ENCODE measurements around the gene KDM4B.
"Not testable (repeated sequence)": the region's sequence is repeated elsewhere in the genome, so short reads cannot be mapped to it uniquely, and the experiment has no call there.

The KDM4B gene

DNA sequence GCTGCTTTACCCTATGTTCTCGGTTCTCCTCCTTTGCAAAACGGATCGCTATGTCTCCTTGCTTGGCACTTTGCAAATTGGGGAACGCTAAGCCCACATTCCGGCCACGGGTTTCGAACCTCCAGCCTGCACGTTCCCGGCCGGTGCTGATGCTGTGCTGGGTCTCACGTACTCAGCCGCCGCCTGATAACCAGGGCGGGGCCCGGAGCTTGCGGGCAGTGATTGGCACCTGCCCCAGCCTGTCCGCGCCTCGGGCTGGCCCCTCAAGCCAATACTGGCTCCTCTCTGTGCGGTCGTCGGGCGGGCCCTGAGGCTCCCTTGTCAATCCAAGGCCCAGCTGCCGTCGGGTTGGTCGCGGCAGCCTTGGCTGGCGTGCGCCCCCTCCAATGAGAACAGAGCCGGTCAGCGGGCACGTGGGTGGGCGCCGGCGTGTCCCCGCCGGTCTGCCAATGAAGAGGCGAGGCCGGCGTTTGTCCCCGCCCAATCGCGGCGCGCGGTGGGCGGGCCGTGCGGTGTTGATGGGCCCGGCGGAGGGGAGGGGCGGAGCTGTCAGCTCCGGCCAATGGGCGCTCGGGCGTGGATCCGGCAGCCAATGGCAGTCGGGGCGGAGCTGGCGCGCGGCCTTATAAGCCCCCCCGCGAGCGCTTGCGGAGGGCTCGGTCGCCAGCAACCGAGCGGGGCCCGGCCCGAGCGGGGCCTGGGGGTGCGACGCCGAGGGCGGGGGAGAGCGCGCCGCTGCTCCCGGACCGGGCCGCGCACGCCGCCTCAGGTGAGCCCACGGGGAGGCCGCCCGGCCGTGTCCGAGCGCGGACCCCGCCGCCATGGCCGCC is at the start of gene KDM4B:
Gene KDM4B (plus strand): TSS at position 652 of the 830 bp plus-strand sequence. CDS start 63,778 bp downstream, outside the sequence.
- DNase-seq (ENCODE audit: low read depth in 3 of 3, low spot score in 1 of 3): peak; percentile 97 to 99 (median 98)

DNA sequence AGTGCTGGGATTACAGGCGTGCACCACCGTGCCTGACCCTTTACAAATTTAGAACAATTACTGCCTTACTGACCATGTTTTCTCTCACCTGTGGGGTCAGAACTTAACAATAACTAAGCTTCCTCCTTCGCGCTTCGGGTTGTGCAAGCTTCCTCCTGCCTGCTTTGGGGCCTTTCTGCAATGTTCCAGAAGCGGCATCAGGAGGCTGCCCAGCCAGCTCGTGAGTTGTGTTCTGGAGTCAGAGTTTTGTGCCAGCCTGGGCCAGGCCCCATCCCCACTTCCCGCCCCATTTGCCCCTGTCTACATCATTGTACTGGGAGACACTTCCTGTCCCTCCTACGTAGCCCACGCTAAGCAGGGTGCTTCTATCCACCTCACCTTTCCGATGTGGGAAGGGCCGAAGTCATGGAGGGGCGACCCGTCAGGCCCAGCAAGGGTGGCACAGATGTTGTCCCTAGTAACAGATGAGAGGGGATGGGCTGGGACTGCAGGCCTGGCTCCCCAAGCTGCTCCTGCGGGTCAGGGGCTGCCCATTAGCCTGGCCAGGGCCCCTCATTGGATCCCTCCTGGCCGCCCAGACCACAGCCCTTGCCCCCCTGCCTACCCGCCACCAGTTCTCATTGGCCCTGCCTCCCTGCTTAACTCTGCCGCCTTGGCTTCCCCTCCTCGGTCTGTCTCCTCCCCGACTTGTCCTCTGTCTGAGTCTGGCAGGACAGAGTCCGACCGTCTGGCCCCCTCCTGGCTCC is 46.2 kb upstream of the KDM4B start:
- DNase-seq (ENCODE audit: low read depth in 3 of 3, low spot score in 1 of 3): no peak

DNA sequence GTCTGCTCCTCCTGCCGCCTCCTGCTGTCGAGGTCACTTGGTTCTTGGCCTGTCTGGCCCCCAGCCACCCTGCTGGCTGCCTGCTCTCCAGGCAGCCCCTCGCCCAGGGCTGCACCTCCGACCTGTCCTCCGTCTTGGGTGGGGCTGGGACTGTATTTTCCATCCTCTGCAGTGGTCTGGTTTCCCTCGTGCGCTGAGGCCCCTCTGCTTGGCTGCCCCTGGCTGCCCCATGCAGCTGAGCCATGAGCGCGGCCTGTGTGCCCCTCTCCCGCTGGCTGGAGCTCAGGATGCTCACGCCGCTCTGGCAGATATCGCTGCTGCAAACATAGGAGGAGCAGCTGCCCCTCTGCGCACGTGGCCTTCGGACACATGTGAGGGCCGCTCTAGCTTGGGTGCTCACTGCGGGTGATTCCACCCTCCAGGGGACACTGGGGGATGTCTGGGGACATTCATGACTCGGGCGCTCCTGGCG is 45.6 kb upstream of the KDM4B start:
- DNase-seq (ENCODE audit: low read depth in 3 of 3, low spot score in 1 of 3): no peak

DNA sequence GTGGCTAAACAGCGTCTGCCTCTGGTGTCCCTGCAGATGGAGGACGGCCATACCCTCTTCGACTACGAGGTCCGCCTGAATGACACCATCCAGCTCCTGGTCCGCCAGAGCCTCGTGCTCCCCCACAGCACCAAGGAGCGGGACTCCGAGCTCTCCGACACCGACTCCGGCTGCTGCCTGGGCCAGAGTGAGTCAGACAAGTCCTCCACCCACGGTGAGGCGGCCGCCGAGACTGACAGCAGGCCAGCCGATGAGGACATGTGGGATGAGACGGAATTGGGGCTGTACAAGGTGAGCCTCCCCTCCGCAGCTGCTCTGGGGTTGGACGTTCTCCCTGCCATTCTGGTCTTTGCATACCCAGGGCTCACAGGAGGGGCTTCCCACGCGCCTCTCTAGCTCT is 39.7 kb upstream of the KDM4B start:
- DNase-seq (ENCODE audit: low read depth in 3 of 3, low spot score in 1 of 3): no peak

DNA sequence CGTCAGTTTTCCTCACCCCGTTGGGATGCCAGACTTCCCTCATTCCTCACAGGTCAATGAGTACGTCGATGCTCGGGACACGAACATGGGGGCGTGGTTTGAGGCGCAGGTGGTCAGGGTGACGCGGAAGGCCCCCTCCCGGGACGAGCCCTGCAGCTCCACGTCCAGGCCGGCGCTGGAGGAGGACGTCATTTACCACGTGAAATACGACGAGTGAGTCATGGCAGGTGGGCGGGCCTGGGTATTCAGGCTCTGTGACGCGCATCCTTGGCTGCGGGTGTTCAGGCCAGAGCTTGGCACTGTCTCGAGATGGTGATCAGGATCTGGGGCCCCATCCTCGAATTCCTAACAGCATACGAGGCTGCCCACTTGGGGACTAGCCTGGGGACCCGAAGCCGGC is 38.2 kb upstream of the KDM4B start:
- DNase-seq (ENCODE audit: low read depth in 3 of 3, low spot score in 1 of 3): no peak

DNA sequence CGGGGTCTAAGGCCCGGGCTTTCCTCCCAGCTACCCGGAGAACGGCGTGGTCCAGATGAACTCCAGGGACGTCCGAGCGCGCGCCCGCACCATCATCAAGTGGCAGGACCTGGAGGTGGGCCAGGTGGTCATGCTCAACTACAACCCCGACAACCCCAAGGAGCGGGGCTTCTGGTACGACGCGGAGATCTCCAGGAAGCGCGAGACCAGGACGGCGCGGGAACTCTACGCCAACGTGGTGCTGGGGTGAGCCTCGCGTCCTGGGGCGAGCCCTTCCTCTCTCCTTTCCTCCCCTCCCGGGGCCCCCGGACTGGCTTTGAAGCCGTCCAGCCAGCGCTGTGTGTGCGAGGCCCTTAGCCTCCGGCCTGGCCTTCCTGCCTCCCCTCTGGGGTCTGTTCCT is 36.2 kb upstream of the KDM4B start:
- DNase-seq (ENCODE audit: low read depth in 3 of 3, low spot score in 1 of 3): no peak

DNA sequence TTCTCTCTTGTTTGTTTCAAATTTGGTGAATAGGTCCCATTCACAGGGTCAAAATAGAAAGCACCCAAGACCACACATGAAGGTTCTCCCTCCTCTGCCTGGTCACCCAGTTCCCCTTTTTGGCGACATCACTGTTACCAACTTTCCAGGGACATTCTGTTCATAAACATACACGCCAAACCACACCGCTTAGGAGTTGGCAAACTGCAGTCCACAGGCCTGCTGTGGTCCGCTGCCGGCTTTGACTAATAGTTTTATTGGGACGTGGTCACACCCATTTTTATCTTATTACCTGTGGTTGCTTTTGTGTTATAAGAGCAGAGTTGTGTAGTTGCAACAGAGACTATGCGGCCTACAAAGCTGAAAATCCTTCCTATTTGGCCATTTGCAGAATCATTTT is 35.4 kb upstream of the KDM4B start:
- no peak for DNase-seq (ENCODE audit: low read depth in 3 of 3, low spot score in 1 of 3)

DNA sequence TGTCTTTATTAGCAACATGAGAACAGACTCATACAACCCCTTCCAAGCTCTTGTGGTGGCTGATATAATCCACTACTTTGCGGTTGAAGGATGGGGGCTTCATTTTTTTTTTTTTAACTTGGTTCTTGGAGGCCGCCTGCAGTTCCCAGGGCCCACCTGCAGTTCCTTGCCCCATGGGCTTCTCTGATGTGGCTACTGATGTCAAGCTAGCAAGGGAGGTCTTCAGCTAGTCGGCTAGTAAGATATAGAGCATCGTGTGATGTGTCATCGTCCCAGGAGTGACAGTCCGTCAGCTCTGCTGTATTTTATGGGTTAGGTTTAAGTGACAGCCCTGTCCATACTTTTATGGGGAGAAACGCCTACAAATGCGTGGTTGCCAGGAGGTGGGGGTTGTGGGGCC is 33.5 kb upstream of the KDM4B start:
- no peak for DNase-seq (ENCODE audit: low read depth in 3 of 3, low spot score in 1 of 3)

DNA sequence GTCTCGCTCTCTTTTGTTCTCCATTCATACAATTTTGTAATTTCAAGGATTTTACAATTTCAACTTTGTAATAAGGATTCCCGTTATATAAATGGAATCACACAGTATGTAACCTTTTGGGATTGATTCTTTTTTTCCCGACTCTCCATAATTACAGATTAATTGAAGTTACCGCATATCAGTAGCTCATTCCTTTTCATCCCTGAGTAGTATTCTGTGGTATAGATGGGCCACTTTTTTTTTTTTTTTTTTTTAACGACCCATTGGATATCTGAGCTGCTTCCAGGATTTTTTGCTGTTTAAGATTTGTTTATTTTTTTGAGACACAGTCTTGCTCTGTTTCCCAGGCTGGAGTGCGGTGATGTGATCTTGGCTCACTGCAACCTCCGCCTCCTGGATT is 31.9 kb upstream of the KDM4B start:
- DNase-seq (ENCODE audit: low read depth in 3 of 3, low spot score in 1 of 3): no peak

DNA sequence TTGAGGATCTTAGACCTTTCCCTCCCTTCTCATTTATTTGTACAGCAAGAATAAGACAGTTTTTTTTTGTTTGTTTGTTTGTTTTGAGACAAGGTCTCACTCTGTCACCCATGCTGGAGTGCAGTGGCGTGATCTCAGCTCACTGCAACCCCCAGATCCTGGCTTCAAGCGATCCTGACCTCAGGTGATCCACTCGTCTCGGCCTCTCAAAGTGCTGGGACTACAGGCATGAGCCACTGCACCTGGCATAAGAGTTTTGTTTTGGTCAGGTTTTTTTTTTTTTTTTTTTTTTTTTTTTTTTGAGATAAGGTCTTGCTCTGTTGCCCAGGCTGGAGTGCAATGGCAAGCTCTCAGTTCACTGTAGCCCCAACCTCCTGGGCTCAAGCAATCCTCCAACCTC is 30.5 kb upstream of the KDM4B start:
- DNase-seq (ENCODE audit: low read depth in 3 of 3, low spot score in 1 of 3): not testable (repeated sequence)

DNA sequence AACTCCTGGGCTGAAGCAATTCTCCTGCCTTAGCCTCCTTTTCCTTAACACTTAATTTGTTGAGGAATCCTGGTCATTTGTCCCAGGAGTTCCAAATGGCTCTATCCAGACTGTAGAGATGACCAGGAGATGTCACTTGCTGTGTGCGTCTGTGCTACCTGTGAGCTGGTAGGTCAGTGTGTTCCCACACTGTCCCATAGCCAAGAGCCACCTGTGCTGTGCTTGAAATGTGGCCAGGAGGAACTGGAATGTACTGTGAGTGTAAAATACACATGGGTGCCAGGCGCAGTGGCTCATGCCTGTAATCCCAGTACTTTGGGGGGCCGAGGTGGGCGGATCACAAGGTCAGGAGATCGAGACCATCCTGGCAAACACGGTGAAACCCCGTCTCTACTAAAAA is 29.4 kb upstream of the KDM4B start:
- DNase-seq (ENCODE audit: low read depth in 3 of 3, low spot score in 1 of 3): no peak

DNA sequence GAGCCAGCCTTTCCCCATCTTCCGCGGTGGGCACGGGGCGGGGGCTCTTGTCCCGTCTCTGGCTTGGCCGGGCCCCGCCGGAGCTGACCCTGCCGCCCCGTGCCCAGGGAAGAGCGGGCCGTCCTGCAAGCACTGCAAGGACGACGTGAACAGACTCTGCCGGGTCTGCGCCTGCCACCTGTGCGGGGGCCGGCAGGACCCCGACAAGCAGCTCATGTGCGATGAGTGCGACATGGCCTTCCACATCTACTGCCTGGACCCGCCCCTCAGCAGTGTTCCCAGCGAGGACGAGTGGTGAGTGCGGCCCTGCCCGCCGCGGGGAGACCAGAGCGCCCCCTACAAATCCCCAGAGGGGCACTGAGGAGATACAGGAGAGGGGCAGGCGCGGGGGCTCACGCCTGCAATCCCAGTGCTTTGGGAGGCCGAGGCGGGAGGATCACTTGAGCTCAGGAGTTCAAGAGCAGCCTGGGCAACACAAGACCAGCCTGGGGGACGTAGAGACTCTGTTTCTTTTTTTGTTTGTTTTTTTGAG is 27.2 kb upstream of the KDM4B start:
- DNase-seq (ENCODE audit: low read depth in 3 of 3, low spot score in 1 of 3): not testable (repeated sequence)

DNA sequence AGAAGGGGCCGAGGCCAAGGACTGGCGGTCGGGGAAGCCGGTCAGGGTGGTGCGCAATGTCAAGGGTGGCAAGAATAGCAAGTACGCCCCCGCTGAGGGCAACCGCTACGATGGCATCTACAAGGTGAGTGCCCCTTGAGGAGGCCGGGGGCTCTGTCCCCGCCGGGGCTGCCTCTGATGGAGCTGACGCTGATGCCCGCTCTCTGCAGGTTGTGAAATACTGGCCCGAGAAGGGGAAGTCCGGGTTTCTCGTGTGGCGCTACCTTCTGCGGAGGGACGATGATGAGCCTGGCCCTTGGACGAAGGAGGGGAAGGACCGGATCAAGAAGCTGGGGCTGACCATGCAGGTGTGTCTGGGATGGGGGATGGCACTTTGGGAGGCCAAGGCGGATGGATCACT is 18.3 kb upstream of the KDM4B start:
- DNase-seq (ENCODE audit: low read depth in 3 of 3, low spot score in 1 of 3): not testable (repeated sequence)

DNA sequence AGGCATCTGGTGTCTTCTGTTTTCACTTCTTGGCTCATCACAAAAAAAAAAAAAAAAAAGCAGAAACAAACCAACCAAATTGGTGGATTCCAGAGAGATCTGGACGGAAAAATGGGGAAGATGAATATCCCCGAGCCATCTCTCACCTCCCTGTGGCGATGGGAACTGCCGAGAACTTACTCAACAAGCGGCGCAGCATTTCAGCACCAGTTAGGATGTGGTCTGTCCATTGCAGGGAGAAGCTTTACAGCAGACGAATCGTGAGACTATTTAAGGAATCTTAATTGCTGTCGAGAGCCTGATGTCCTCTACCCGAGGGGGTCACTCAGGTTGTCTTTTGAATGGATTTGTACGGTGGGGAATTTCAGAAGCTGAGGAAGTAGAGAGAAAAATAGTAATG is 17.3 kb upstream of the KDM4B start:
- no peak for DNase-seq (ENCODE audit: low read depth in 3 of 3, low spot score in 1 of 3)

DNA sequence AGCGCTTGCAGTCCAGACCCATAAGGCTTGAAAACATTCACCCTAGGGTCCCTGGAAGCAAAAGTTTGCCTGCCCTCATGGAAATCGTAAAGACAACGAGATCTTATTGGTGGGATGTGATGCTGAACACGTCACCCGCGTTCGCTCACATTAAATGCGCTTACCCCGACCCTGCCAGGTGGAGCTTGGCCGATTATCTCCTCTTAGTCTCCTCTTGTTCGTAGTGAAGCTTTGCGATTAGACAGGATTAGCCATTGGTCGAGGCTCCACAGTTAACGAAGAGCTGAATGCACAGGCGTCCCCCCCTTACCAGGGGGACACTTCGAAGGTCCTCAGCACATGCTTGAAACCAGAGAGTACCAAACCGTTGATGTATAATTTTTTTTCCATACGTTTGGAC is 16.0 kb upstream of the KDM4B start:
- no peak for DNase-seq (ENCODE audit: low read depth in 3 of 3, low spot score in 1 of 3)

DNA sequence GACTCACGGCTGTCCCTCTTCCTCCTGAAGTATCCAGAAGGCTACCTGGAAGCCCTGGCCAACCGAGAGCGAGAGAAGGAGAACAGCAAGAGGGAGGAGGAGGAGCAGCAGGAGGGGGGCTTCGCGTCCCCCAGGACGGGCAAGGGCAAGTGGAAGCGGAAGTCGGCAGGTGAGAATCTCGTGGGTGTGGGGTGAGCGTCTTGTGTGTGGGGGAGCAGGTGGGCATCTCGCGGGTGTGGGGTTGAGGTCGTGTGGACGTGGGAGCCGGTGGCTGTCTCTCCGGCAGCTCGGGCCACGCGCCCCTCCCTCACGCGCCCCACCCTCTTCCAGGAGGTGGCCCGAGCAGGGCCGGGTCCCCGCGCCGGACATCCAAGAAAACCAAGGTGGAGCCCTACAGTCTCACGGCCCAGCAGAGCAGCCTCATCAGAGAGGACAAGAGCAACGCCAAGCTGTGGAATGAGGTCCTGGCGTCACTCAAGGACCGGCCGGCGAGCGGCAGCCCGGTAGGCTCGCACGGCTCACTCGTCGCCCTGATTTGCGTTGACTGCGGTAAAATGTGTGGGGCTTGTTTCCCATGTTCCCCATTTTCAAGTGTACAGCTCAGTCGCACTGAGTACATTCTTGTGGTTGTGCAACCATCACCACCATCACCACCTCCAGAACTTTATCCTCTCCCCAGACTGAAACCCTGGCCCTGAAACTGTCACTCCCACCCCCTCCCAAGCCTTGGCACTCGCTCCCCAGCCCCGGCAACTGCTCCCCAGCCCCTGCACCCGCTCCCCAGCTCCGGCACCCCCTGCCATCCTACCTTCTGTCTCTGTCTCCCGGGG is 14.4 kb upstream of the KDM4B start:
- not testable (repeated sequence) for DNase-seq (ENCODE audit: low read depth in 3 of 3, low spot score in 1 of 3)

DNA sequence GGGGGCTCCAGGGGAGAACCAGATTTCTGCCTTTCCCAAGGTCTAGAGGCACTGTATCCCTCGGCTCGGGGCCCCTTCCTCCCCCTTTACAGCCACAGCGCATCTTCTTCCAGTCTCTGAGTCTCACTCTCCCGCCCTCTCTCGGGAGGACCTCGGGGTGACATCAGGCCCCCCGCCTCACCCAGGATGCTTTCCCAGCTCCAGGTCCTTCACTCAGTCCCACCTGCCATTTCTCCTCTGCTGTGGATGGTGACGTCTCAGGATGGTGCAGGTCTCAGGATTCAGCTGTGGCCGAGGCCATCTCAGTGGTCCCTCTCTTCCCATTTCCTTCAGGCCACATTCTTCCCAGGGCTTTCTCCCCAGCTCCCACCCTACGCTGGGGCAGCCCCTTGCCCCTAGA is 13.6 kb upstream of the KDM4B start:
- DNase-seq (ENCODE audit: low read depth in 3 of 3, low spot score in 1 of 3): no peak

DNA sequence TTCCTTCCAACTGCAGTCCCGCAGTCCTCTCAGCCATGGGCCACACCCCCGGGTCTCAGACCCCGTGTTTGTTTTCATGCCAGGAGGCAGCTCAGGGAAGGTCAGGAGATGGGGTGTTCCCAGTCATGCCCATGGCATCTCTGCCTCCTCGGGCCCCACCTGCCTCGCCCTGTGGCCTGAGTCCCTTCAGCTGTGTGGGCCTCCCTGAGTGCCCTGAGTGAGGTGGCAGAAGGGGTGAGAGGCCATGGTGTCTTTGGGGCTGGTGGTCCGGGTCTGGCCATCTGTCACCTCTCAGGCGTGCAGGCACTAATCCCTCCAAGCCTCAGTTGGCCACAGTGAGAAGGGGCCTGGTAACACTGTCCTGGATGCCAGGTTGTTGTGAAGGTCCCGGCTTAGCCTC is 10.9 kb upstream of the KDM4B start:
- DNase-seq (ENCODE audit: low read depth in 3 of 3, low spot score in 1 of 3): no peak

DNA sequence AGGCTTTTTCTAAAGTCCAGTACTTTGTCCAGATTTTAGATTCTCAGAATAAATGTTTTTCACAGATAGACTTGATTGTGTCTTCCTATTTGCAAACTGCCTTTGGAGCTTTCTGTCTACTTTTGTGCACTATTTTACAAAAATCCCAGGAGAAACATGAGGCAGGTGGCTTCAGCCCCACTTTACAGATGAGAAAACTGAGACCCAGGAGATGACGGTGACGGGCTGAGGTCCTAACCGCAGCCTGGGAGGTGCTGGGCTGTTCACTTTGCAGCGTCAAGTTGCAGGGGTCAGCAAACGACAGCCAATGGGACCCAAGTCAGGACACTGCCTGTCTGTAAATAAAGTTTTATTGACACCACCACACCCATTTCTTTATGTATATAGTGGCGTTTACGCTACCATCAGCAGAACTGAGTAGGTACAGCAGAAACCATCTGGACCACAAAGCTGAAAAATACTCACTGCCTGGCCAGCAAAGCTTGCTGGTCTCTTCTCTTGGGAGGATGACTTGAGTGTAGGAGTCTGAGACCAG is 6.8 kb upstream of the KDM4B start:
- no peak for DNase-seq (ENCODE audit: low read depth in 3 of 3, low spot score in 1 of 3)

DNA sequence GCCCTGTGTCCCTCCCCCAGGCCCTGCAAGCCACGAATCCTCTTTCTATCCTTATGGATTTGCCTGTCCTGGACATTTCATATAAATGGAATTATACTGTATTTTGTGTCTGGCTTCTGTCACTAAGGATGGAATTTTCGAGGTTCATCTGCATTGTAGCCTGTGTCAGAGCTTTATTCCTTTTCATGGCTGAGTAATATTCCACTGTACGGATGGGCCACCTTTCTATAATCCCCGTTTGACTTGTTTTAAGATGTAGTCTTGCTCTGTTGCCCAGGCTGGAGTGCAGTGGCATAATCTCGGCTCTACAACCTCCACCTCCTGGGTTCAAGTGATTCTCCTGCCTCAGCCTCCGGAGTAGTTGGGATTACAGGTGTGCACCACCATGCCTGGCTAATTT is 3.9 kb upstream of the KDM4B start:
- no peak for DNase-seq (ENCODE audit: low read depth in 3 of 3, low spot score in 1 of 3)

DNA sequence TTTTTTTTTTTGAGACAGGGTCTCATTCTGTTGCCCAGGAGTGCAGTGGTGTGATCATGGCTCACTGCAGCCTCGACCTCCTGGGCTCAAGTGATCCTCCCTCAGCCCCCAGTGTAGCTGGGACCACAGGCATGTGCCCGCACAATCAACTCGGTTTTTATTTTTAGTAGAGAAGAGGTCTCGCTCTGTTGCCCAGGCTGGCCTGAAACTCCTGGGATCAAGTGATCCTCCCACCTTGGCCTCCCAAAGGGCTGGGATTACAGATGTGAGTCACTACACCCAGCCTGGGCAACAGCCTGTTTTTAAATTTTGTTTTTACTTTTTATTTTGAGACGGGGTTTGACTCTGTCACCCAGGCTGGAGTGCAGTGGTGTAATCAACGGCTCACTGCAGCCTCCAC is 2.3 kb upstream of the KDM4B start:
- no peak for DNase-seq (ENCODE audit: low read depth in 3 of 3, low spot score in 1 of 3)
